HL-60/S4 (cell line): Measurements from ENCODE around the gene ZBTB43.
"Not testable (repeated sequence)": the region's sequence is repeated elsewhere in the genome, so short reads cannot be mapped to it uniquely, and the experiment has no call there.

Experiments used
- in situ Hi-C: fragments of 300-500 bp; cut with MboI; formaldehyde crosslinking; loops from 2 replicates; pipeline ENCODE4 v1.14.3; 2022; ENCODE audit warnings: low sequenced_read_pairs

ZBTB43 gene

DNA sequence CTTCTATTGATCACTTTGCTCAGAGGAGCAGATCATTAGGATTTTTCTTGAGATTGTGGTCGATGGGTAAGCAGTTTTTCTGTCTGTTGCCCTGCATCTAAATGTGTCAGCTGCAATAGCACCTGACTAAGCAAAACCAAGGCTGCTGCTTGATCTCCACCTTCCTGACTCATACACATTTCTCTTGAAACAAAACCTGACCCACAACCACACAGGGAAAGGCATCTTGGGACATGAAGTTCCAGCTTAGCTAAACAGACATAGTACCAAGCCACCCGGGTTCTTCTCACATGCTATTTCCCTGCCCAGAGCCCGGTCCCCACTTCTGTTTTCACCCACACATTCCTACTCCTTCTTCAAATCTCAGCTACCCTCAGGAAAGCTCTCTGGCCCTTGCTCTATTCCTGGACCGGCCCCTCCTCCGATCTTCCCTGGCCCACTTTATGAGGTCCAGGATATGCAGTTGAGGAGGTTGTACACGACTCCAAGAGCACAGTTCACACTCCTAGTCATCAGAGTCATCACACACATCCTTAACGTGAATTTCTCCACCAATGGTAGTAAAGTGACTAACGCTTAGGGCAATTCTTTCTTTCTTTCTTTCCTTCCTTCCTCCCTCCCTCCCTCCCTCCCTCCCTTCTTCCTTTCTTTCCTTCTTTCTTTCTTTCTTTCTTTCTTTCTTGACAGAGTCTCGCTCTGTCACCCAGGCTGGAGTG lies 16.0 kb upstream of the ZBTB43 start:
- in situ Hi-C loops, result no loop called here

DNA sequence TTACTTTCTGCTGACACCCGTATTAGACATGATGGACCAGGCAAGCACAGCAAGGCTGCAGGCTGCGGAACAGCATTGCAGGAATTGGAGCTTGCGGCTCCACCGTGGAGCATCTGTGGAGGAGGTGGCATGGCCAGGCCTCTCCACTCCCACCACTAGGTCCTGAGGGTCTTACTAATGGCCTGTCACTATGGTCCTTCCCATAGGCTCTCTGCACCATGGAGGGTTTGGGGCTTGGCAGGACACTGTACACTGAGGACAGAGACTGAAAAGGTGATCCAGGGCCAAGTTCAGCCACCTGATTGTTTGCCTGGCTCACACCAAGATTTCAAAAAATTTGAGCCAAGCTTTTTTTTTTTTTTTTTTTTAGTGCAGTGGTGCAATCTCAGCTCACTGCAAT lies 14.3 kb upstream of the ZBTB43 start:
- in situ Hi-C loops, result no loop called here

DNA sequence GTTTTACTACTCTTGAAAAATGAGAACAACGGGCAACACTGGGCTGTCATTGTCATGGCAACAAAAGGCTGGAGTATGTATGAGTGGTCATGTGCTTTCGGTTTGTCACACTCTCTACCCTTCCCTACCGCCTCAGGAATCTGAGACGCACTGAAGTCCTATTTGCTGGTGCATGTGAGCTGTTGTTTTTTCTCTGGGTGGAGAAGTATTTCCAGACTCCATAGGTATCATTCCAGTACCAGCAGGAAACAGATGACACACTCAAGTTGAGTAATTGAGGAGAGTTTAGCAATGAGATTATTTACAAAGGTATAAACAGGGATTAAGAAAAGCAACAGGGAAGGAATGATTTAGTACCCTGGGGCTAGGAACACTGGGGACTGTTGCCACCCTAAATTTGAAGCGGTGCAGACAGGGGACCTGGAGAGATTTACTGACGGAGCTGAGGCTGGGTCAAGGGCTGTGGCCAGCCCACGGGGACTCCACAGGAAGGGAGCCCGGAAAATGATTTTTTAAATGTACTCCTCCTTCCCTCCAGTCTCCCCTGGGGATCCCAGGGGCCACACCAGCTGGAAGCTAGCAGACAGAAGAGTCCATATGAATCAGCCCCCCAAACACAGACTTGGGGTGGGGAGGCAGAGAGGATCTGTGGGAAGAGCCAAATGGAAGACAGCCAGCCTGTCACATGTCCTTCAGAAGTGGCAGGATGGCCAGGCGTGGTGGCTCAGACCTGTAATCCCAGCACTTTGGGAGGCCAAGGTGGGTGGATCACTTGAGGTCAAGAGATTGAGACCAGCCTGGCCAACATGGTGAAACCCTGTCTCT lies 13.2 kb upstream of the ZBTB43 start:
- in situ Hi-C loops, result no loop called here

DNA sequence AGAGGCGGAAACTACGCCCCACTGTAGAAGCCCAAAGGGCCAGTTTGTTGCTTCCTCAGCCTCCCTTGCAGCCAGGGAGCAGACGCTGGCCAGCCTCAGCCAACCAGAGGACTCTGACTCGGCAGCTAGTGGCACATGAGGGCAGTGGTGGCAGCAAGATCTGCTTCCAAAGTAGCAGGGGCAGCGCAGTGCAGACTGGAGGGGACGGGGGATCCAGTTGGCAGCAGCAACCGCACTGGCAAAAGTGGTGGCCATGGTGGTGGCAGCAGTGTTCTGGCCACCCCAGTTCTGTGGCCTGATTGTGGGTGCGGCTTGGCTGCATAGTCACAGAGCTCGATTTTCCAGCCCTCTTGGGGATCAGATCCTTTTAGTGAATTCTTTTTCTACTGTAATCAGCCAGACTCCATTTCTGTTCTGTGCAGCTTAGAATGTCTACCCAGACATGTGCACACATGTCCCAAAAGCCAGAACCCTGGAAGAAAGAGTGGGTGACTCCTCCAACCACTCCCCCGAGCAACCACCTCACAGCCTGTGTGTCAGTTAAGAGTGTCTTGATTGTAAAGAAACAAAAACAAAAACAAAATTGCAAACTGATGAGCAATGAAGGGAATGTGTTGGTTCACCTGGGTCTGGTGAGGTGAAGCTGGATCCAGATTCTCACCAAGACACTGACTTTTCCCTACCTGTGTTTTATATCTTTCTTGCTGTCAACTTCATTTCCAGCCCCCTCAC lies 11.0 kb upstream of the ZBTB43 start:
- in situ Hi-C loops, result no loop called here

DNA sequence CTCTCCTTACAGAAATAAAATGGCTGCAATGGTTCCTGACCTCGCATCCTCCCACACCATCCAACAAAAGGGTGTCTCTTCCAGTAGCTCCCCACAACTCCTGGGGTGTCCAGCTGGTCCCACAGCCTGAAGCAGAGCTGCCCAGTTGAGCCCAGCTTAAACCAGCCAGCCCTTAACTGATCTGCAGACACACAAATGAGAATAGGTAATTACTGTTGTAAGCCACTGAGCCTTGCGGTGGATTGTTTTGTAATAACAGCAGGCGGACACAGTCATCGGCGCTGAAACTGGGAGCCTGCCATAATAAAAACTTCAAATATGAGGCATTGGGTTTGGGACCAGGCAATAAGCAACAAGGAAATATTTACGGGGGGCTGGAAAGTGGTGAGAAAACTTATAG lies 10.4 kb upstream of the ZBTB43 start:
- in situ Hi-C loops, result no loop called here

DNA sequence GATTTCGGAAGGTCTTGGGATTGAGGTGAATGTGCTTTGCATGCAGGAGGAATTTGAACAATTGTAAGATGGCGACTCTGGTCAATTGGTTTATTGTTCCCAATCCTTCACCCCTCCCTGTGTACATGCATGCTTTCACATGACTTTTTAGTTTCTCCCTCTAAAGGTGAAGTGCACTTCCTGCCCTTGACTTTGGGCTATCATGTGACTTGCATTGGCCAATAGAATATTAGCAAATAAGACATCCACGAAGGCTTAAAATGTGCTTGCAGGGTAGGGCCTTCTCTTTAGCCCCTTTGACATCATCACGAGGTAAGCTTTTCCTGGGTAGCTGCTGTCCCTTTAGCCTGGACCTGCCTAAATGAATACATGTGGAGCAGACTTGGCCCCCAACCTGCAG lies 8.1 kb upstream of the ZBTB43 start:
- in situ Hi-C loops, result no loop called here

DNA sequence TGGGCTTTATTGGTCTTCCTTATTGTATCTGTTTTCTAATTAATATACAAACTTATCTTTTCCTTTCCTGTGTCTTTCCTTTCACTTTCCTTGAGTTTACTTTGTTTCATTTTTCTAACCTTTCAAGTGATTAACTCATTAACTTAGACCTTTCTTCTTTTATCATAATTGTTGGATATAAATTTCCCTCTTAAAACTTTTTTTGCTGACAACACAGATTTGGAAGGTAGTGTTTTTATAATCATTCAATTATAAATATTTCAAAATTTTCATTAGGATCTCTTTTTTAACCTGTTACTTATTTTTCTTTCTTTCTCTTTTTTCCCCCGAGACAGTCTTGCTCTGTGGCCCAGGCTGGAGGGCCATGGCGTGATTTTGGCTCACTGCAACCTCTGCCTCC lies 6.9 kb upstream of the ZBTB43 start:
- in situ Hi-C loops, result no loop called here

DNA sequence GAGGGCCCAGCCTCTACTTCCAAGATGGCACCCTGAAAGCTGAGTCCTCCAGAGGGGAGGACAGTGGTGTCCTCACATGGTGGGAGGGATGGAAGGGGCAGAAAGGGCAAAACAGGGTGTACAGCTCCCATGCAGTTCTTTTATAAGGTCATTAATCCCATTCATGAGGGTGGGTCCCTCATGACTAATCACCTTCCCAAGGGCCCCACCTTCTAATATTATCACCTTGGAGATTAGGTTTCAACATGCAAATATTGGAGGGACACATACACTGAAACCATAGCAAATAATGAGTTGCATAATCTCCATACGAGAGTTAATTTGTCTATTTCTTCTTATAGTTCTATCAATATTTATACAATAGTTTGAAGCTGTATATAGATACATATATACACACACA lies 5.8 kb upstream of the ZBTB43 start:
- in situ Hi-C loops, result no loop called here

DNA sequence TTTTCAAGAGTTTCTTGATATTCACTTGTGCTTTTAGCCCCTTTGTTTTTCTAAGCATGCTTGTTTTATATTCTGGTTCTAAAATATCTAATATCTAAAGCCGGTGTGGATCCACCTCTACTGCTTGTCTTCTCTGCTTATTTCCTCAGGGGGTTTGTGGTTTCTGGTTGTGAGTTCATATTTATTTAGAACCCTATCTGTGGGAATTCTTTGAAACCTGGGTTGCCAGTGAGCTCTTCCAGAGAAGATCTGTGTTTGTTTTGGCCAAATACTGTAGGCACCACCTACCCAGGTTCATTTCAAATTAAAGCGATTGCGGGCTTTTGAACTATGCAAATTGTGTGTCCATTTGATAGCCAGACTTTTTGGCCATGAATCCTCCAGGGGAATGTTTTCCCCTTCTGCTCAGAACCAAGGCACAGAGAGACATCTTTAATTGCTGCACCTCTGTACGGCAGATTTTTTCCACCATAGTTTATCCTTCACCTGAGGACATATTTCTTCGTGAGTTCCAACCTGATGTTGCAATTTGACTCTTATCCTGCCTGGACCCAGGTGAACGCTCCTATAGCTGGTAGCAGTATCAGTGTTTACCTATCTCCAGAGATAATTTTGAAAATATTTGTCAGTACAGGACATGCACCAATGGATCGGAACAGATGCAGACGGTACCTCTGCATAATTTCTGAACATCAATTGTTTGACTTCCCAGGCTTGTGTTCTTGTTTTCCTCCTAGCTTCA lies 2.4 kb upstream of the ZBTB43 start:
- in situ Hi-C loops, result no loop called here

DNA sequence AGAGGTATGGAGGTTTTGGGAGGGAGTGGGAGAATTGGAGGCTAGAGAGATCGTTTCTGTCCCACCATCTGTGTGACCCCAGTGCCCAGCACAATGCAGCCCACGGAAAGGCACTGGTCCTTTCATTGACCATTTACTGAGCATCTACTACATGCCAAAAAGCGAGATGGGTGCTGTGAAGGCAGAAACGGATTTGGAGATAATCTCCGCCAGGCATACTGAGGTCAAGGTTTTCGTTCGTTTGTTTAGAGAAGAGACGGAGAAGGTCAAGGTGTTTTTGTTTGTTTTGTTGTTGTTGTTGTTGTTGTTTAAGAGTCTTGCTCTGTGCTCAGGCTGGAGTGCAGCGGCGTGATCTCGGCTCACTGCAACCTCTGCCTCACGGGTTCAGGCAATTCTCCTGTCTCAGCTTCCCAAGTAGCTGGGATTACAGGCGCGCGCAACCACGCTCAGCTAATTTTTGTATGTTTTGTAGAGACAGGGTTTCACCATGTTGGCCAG lies 593 bp upstream of the ZBTB43 start:
- in situ Hi-C loops, result no loop called here

DNA sequence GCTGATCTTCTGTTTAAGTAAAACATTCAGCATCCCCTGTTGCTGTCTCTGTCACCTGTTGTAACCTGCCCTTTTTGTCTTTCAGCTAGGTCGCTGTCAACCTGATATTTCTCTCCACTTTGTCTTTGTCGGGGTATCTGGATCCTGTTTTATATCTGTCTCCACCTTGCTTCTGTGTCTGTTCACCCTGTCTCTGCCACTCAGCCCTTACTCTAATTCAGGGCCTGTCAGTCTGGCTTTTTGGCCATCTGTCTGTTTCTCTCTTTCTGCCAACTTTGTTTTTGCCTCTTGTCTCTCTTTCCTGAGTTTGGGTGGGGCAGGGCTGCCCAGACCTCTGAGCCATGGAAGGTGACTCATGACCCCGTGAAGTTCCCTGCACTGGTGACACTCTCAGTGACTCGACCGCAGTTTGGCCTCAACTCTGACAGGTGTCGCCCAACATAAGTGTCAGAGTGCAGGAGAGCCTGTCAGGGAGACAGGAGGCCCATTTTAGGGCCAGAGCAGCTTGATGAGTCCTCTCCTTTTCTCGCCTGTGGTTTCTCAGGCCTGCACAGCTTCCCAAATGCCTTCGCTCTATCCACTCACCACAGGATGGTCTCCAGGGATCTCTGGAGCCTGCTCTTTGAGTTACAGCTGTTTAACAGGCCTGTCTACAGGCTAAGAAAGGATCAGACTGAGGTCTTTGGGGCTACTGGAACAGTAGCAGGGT lies 868 bp downstream of the ZBTB43 start:
- in situ Hi-C loops, result no loop called here

DNA sequence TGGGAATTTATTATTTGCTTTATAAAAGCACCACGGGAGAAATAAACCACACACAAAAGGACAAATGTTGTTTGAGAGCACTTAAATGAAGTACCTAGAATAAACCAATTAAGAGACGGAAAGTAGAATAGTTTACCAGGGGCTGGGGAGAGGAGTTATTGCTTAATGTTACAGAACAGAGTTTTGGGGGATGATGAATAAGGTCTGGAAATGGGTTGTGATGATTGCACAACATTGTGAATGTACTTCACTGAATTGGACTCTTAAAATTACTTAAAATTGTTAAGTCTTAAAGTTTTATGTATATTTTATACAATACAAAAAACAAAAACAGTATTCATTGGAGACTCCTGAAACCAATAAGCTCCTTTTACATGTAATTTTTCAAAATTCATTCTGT lies 1.5 kb downstream of the ZBTB43 start:
- in situ Hi-C loops, result no loop called here

DNA sequence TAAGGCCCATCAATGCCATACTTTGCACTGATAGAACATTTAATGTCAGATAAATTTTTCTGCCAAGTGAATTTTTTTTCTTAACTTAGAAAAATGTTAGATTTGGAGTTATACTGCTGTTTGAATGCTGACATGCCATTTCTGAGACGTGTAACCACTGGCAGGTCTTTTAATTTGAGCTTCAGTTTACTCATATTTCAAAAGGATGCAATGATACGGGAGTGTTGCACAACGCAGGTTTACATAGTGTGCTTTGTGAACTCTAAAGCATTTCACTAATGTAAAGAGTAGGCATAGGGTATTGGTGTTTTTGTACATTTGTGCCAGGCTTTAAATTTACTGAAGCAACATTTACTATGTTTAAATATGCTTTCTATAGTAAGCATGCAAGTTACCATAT lies 4.2 kb downstream of the ZBTB43 start:
- in situ Hi-C loops, result no loop called here

DNA sequence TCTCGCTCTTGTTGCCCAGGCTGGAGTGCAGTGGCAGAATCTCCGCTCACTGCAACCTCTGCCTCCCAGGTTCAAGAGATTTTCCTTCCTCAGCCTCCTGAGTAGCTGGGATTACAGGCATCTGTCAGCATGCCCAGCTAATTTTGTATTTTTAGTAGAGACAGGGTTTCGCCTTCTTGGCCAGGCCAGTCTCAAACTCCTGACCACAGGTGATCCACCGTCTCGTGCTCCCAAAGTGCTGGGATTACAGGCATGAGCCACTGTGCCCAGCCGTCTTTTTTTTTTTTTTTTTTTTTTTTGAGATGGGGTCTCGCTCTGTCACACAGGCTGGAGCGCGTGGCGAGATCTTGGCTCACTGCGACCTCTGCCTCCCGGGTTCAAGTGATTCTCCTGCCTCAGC lies 5.4 kb downstream of the ZBTB43 start:
- in situ Hi-C loops, result not testable (repeated sequence)

DNA sequence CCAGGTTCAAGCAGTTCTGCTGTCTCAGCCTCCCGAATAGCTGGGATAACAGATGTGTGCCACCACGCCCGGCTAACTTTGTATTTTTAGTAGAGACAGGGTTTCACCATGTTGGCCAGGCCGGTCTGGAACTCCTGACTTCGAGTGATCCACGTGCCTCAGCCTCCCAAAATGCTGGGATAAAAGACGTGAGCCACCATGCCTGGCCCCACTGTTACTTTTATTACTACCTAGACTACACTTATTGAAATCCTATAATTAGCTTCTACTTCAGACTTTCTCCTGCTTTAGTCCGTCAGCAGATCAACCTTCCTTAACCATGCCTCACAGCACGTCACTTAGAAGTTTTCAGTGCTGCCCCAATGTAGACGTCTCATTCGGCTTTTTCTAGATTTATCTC lies 8.2 kb downstream of the ZBTB43 start:
- in situ Hi-C loops, result no loop called here

DNA sequence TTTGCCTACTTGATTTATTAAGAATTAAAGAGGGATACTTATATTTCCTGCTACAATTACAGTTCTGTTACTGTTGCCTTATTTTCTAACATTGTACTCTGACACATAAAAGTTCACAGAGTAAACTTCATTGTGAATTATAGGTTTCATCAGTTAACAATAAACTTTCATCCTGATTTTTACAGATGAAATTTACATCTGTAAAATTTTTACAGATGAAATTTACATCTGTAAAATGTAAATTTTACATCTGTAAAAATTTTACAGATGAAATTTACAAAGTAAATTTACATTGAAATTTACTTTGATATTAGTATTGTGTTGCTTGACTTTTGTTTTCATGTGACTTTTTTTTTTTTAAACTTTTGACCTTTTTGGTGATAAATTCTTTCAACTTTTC lies 9.3 kb downstream of the ZBTB43 start:
- in situ Hi-C loops, result no loop called here

DNA sequence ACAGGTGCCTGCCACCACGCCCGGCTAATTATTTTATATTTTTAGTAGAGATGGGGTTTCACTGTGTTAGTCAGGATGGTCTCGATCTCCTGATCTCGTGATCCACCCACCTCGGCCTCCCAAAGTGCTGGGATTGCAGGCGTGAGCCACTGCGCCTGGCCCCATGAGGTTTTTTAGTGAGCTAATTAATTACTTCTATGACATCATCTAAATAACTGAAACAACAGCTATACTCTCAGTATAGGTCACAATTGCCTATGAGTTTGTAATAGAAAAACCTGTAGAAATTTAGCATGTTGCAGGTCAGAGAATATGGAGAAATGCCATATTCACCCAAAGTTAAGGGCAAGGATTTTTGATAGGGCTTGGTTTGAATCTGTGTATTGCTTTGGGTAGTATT lies 12.8 kb downstream of the ZBTB43 start:
- in situ Hi-C loops, result not testable (repeated sequence)

DNA sequence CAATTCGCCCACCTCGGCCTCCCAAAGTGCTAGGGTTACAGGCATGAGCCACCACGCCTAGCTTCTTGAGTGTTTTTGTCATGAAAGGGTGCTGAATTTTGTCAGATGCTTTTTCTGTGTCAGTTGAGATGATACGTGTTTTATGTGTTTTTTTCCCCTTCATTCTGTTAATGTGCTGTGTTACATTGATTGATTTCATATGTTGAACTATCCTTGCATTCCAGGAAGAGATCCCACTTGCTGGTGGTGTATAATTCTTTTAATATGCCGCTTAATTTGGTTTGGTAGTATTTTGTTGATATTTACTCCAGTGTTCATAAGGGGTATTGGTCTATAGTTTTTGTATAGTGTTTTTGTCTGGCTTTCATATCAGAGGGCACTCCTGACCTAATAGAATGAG lies 13.6 kb downstream of the ZBTB43 start:
- in situ Hi-C loops, result no loop called here

DNA sequence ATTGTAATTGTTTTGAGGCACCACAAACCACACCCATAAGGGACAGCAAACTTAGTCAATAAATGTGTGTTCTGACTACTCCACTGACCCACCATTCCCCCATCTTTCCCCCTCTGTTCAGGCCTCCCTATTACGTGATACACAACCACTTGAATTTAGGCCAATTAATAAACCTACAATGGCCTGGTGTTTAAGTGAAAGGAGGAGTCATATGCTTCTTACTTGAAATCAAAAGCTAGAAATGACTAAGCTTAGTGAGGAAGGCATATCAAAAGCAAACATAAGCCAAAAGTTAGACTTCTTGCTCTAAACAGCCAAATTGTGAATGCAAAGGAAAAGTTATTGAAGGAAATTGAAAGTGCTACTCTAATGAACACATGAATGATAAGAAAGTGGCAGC lies 14.6 kb downstream of the ZBTB43 start:
- in situ Hi-C loops, result no loop called here

DNA sequence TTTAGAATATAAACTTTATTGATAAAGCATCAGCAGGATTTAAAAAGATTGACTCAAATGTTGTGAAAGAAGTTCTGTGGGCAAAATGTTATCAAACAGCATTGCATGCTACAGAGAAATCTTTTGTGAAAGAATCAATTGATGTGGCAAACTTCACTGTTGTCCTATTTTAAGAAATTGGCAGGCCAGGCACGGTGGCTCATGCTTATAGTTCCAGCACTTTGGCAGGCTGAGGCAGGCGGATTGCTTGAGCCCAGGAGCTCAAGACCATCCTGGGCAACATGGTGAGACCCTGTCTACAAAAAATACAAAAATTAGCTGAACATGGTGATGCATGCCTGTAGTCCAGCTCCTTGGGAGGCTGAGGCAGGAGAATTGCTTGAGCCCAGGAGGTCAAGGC lies 17.4 kb downstream of the ZBTB43 start:
- in situ Hi-C loops, result no loop called here
